PC-3 (cell line): ENCODE data around the gene CTTN. TPM values are rescaled to one million over a fixed set of nuclear protein-coding genes. Genes with fewer than 3 reads are reported as not detected.

Experiments
- ATAC-seq: fragments of 200-7000 bp; cut with Tn5 transposase; 2 replicates; pipeline ENCODE4 v1.9.1; 2020; ENCODE audit warnings: mild to moderate bottlenecking, moderate library complexity
- BruUV-seq: library from RNA; stranded (reverse); fragments of 400-500 nt; replicated peaks from 2 replicates; lab custom pipeline; 2021; lab: Mats Ljungman, UMichigan
- CTCF ChIA-PET: fragments of 300-600 bp; sonication (Branson Sonifier 250); formaldehyde crosslinking; loops from one replicate; lab custom pipeline; 2022; ENCODE audit warnings: antibody characterized with exemption; lab: Charles Lee
- POLR2A ChIA-PET: fragments of 300-600 bp; sonication (Branson Sonifier 250); formaldehyde crosslinking; loops from one replicate; lab custom pipeline; 2022; ENCODE audit warnings: antibody characterized with exemption; ENCODE audit not compliant: unreplicated experiment; lab: Charles Lee
- DNase-seq: peaks from one replicate; pipeline ENCODE4 v3.0.0-alpha.2; 2015
- H2AFZ ChIP-seq: fragments of 300-600 bp; sonication (generic); 2 replicates; pipeline ENCODE4 v1.6.0; 2016; ENCODE audit warnings: antibody characterized with exemption, low read length
- H3F3A ChIP-seq: fragments of 300-600 bp; sonication (generic); one replicate; pipeline ENCODE4 v1.6.0; 2017; ENCODE audit warnings: antibody characterized with exemption, low read length, control low read depth, mild to moderate bottlenecking; ENCODE audit not compliant: unreplicated experiment
- H3K27ac ChIP-seq: fragments of 300-600 bp; sonication (generic); 2 replicates; pipeline ENCODE4 v1.5.1; 2016; ENCODE audit warnings: mild to moderate bottlenecking, low read length
- H3K27me3 ChIP-seq: fragments of 300-600 bp; sonication (generic); 2 replicates; pipeline ENCODE4 v1.6.1; 2016; ENCODE audit warnings: low read length, mixed read lengths
- H3K36me3 ChIP-seq: fragments of 300-600 bp; sonication (generic); 2 replicates; pipeline ENCODE4 v1.6.1; 2016; ENCODE audit warnings: low read depth, mixed run types, low read length, mixed read lengths
- H3K4me1 ChIP-seq: fragments of 300-600 bp; sonication (generic); 2 replicates; pipeline ENCODE4 v1.5.1; 2016; ENCODE audit warnings: low read length; ENCODE audit not compliant: insufficient read depth
- H3K4me2 ChIP-seq: fragments of 300-600 bp; sonication (generic); 2 replicates; pipeline ENCODE4 v1.6.0; 2016; ENCODE audit warnings: low read length
- H3K4me3 ChIP-seq: fragments of 300-600 bp; sonication (generic); 2 replicates; pipeline ENCODE4 v1.5.1; 2016; ENCODE audit warnings: mild to moderate bottlenecking, low read length, mixed read lengths
- H3K79me2 ChIP-seq: fragments of 300-600 bp; sonication (generic); 2 replicates; pipeline ENCODE4 v1.6.1; 2017; ENCODE audit warnings: low read length, mixed read lengths
- H3K9ac ChIP-seq: fragments of 300-600 bp; sonication (generic); 2 replicates; pipeline ENCODE4 v1.6.0; 2016; ENCODE audit warnings: mild to moderate bottlenecking, low read length
- H3K9me2 ChIP-seq: fragments of 300-600 bp; sonication (generic); replicated peaks from 2 replicates; pipeline ENCODE4 v1.6.1; 2016; ENCODE audit warnings: mixed run types, low read length, mixed read lengths
- H3K9me3 ChIP-seq: fragments of 300-600 bp; sonication (generic); 2 replicates; pipeline ENCODE4 v1.6.1; 2016; ENCODE audit warnings: low read length, mixed read lengths
- H4K20me1 ChIP-seq: fragments of 300-600 bp; sonication (generic); 2 replicates; pipeline ENCODE4 v1.6.1; 2016; ENCODE audit warnings: low read length, mixed read lengths
- CTCF ChIP-seq: fragments of 300-600 bp; sonication (generic); conservative IDR thresholded peaks from 2 replicates; pipeline ENCODE4 v1.5.1; 2017; ENCODE audit warnings: antibody characterized with exemption, low read depth, mild to moderate bottlenecking, low read length
- EZH2 ChIP-seq: fragments of 300-600 bp; sonication (generic); IDR thresholded peaks from one replicate; pipeline ENCODE4 v1.6.1; 2017; ENCODE audit warnings: antibody characterized with exemption, mild to moderate bottlenecking, low read length; ENCODE audit not compliant: unreplicated experiment
- EZH2phosphoT487 ChIP-seq: fragments of 300-600 bp; sonication (generic); IDR thresholded peaks from 2 replicates; pipeline ENCODE4 v1.6.1; 2018; ENCODE audit warnings: mild to moderate bottlenecking, antibody characterized with exemption, low read length, borderline replicate concordance
- intact Hi-C: fragments of 100-400 bp; cut with micrococcal nuclease; formaldehyde crosslinking; loops from 2 replicates; pipeline ENCODE4 v1.9.0; 2023
- total RNA-seq: library from RNA; depleted of rRNA; stranded (reverse); fragments of >200 nt; gene quantifications from 2 replicates; pipeline ENCODE4 v1.2.3, GENCODE V29; 2014

CTTN gene
- total RNA-seq, 1 experiment from 2014 or later = 244 TPM

GRCh38 chr11:70415191-70415590 lies 16.9 kb downstream of the CTTN start:
- no peaks in the 10 kb centered on the region for H3K79me2 ChIP-seq

GRCh38 chr11:70415642-70416395 lies 17.5 kb downstream of the CTTN start:
- Histone ChIP-seq H2AFZ (no peak overlapping the region), H3K27ac (no peak overlapping the region), H3K9me2 (no peaks in the 10 kb centered on the region), H3K4me1 (no peaks in the 10 kb centered on the region), H3K9ac (no peak overlapping the region), H3F3A (no peaks in the 10 kb centered on the region), H4K20me1 (no peaks in the 10 kb centered on the region), H3K27me3 (no peaks in the 10 kb centered on the region), H3K9me3 (no peaks in the 10 kb centered on the region), H3K4me3 (no peak overlapping the region), H3K79me2 (no peaks in the 10 kb centered on the region), H3K36me3 (peaks cover 81% of the 10 kb centered on the region), H3K4me2 (no peak overlapping the region)
- TF ChIP-seq CTCF (no peak), EZH2phosphoT487 (no peak), EZH2 (no peak)
- POLR2A ChIA-PET = no interaction called here
- BruUV-seq = no TSS peak
- ATAC-seq (no peak), DNase-seq (no peak)
- intact Hi-C loops = no loop called here
- CTCF ChIA-PET = no interaction called here

More at GRCh38 chr11:70415191-70415590, 16.9 kb downstream of the CTTN start:
- intact Hi-C loops = no loop called here
- no peak overlapping the region for H3K4me2 ChIP-seq
- no peak overlapping the region for H2AFZ ChIP-seq
- peak; percentile 15 for DNase-seq
- no peaks in the 10 kb centered on the region for H3K9me2 ChIP-seq
- no peaks in the 10 kb centered on the region for H3K4me1 ChIP-seq
- no peaks in the 10 kb centered on the region for H3K9me3 ChIP-seq
- TF ChIP-seq CTCF (peak; percentile 54; the same call in 1 of the 2 replicates), EZH2 (no peak)
- peak; percentile 55; the same call in 1 of the 2 replicates for ATAC-seq
- H3K27ac ChIP-seq = no peak overlapping the region
- BruUV-seq = no TSS peak
- ChIA-PET POLR2A (no interaction called here), CTCF (no interaction called here)
- H4K20me1 ChIP-seq = no peaks in the 10 kb centered on the region
- H3K9ac ChIP-seq = no peak overlapping the region
- no peak overlapping the region for H3K4me3 ChIP-seq
- peaks cover 81% of the 10 kb centered on the region for H3K36me3 ChIP-seq
- H3K27me3 ChIP-seq = no peaks in the 10 kb centered on the region
- H3F3A ChIP-seq = no peaks in the 10 kb centered on the region

GRCh38 chr11:70416881-70417280 lies 18.6 kb downstream of the CTTN start:
- intact Hi-C loops = loop anchor here (1.0 kb wide), 1 partner anchor 15 kb away; no protein-coding TSS in a partner anchor
- no TSS peak for BruUV-seq
- ATAC-seq (no peak), DNase-seq (no peak)
- Histone ChIP-seq H3K4me3 (no peak overlapping the region), H3K36me3 (peaks cover 83% of the 10 kb centered on the region), H3K27me3 (no peaks in the 10 kb centered on the region), H3K9ac (no peak overlapping the region), H2AFZ (no peak overlapping the region), H3K9me2 (no peaks in the 10 kb centered on the region), H4K20me1 (no peaks in the 10 kb centered on the region), H3K4me2 (no peak overlapping the region), H3K27ac (no peak overlapping the region), H3K9me3 (no peaks in the 10 kb centered on the region), H3F3A (no peaks in the 10 kb centered on the region), H3K4me1 (no peaks in the 10 kb centered on the region), H3K79me2 (no peaks in the 10 kb centered on the region)
- ChIA-PET POLR2A (no interaction called here), CTCF (no interaction called here)
- TF ChIP-seq CTCF = no peak
- TF ChIP-seq EZH2phosphoT487 = no peak
- no peak for TF ChIP-seq EZH2
